ENCODE data around the gene HMCN2. TPM values are rescaled to one million over a fixed set of nuclear protein-coding genes. Genes with fewer than 3 reads are reported as not detected.

Gene HMCN2
- polyA plus RNA-seq, 1 of the 3 experiments (the other 2 are of a cell fraction): 0.15 TPM

GRCh38 chr9:130306823-130307666 is 41.5 kb downstream of the HMCN2 start:
- H3K79me2 ChIP-seq (ENCODE audit: insufficient read depth): no peaks in the 10 kb centered on the region
- TF ChIP-seq POLR2AphosphoS5 (IDR thresholded peaks at IDR 0.05; ENCODE audit: low read depth, low read length): no peak
- no peak for TF ChIP-seq MEF2A (IDR thresholded peaks at IDR 0.05; ENCODE audit: borderline replicate concordance, low read depth)
- no peak for TF ChIP-seq EZH2phosphoT487 (IDR thresholded peaks at IDR 0.05; ENCODE audit: borderline replicate concordance, low read depth)
- no peak for TF ChIP-seq ZBTB33 (IDR thresholded peaks at IDR 0.05; ENCODE audit: borderline replicate concordance, low read depth)
- TF ChIP-seq FOXM1 (IDR thresholded peaks at IDR 0.05; ENCODE audit: low read depth): no peak
- TF ChIP-seq IRF3 (IDR thresholded peaks at IDR 0.05; ENCODE audit: low read depth, low read length): no peak
- 75% methylated on average over 21 of the region's 21 CpGs for WGBS (ENCODE audit: low lambda C conversion rate)

GRCh38 chr9:130307667-130307943 is 42.0 kb downstream of the HMCN2 start:
- H3K79me2 ChIP-seq (ENCODE audit: insufficient read depth): no peaks in the 10 kb centered on the region
- no peak for TF ChIP-seq RAD21 (IDR thresholded peaks at IDR 0.05; ENCODE audit: low read length)
- no peak for TF ChIP-seq FOXJ3 (CRISPR knock-in tag; IDR thresholded peaks at IDR 0.05)
- no peak overlapping the region for H2AFZ ChIP-seq (ENCODE audit: low read depth)
- peak overlapping the region in 1 of 2 experiments; percentile 66; a peak in 2 of 4 replicates for H3K27ac ChIP-seq (ENCODE audit: low read depth in 2 of 2, low read length in 1 of 2)
- ChIA-PET POLR2A (no interaction called here), CTCF (interaction anchor here (0.8 to 1.3 kb wide), 3 partner anchors 11 to 72 kb away, joined by 3 to 4 read pairs (median 3); no protein-coding TSS in a partner anchor)
- H3K27me3 ChIP-seq (ENCODE audit: insufficient read depth): no peaks in the 10 kb centered on the region
- H3K9me3 ChIP-seq: no peaks in the 10 kb centered on the region
- no peak overlapping the region for H3K4me2 ChIP-seq
- no peak for DNase-seq
- no peaks in the 10 kb centered on the region for H3K36me3 ChIP-seq (replicated peaks in 1 of 2; ENCODE audit: control insufficient read depth in 1 of 2, insufficient read depth in 2 of 2, low read length in 1 of 2)
- no peak overlapping the region for H3K4me3 ChIP-seq (ENCODE audit: low read depth in 2 of 2, low read length in 1 of 2)
- H4K20me1 ChIP-seq (ENCODE audit: insufficient read depth): no peaks in the 10 kb centered on the region
- peaks cover 0 to 48% of the 10 kb centered on the region in 2 experiments; a peak in 2 of 4 replicates for H3K4me1 ChIP-seq (ENCODE audit: control insufficient read depth in 1 of 2, insufficient read depth in 2 of 2, low read depth in 1 of 2, low read length in 1 of 2)
- H3K9ac ChIP-seq: no peak overlapping the region
- H3K9me2 ChIP-seq: no peaks in the 10 kb centered on the region
- 71% methylated on average over 4 of the region's 5 CpGs for WGBS (ENCODE audit: low lambda C conversion rate)
- no peaks in the 10 kb centered on the region for H3F3A ChIP-seq (replicated peaks; ENCODE audit: insufficient read depth)

More at GRCh38 chr9:130306823-130307666, 41.5 kb downstream of the HMCN2 start:
- H3K4me1 ChIP-seq (ENCODE audit: control insufficient read depth in 1 of 2, insufficient read depth in 2 of 2, low read depth in 1 of 2, low read length in 1 of 2): peaks cover 0 to 48% of the 10 kb centered on the region in 2 experiments; a peak in 2 of 4 replicates
- H4K20me1 ChIP-seq (ENCODE audit: insufficient read depth): no peaks in the 10 kb centered on the region
- H3K27ac ChIP-seq (ENCODE audit: low read depth in 2 of 2, low read length in 1 of 2): peak overlapping the region in 1 of 2 experiments; percentile 66; a peak in 2 of 4 replicates
- DNase-seq: no peak
- POLR2A ChIA-PET: no interaction called here
- H3K9me2 ChIP-seq: no peaks in the 10 kb centered on the region
- H3K9me3 ChIP-seq: no peaks in the 10 kb centered on the region
- H3K4me2 ChIP-seq: no peak overlapping the region
- H3K27me3 ChIP-seq (ENCODE audit: insufficient read depth): no peaks in the 10 kb centered on the region
- H3K4me3 ChIP-seq (ENCODE audit: low read depth in 2 of 2, low read length in 1 of 2): no peak overlapping the region
- H3K36me3 ChIP-seq (replicated peaks in 1 of 2; ENCODE audit: control insufficient read depth in 1 of 2, insufficient read depth in 2 of 2, low read length in 1 of 2): no peaks in the 10 kb centered on the region
- CTCF ChIA-PET: interaction anchor here (1.2 to 6.7 kb wide), 4 partner anchors 11 to 71 kb away, joined by 3 to 30 read pairs (median 4); no protein-coding TSS in a partner anchor
- no peaks in the 10 kb centered on the region for H3F3A ChIP-seq (replicated peaks; ENCODE audit: insufficient read depth)
- no peak overlapping the region for H2AFZ ChIP-seq (ENCODE audit: low read depth)
- H3K9ac ChIP-seq: no peak overlapping the region
